Activated CD4-positive, CD25-positive, alpha-beta regulatory T cell treated with anti-CD3 and anti-CD28 coated beads, Interleukin-2, amount 50 U/mL, for 24 hours (primary cell): ENCODE results near the gene LMNA.
A peak's percentile ranks its signal among the peaks of the same experiment; 100 is the strongest.
"Not testable (repeated sequence)": the region's sequence is repeated elsewhere in the genome, so short reads cannot be mapped to it uniquely, and the experiment has no call there.

Source experiments
- ATAC-seq, 2 donors: fragments of 150-1000 bp; cut with Tn5 transposase; one replicate each; pipeline ENCODE4 v1.10.0; 2021; ENCODE audit warnings: mild to moderate bottlenecking in 1 of 2, moderate library complexity in 1 of 2

The LMNA gene

DNA sequence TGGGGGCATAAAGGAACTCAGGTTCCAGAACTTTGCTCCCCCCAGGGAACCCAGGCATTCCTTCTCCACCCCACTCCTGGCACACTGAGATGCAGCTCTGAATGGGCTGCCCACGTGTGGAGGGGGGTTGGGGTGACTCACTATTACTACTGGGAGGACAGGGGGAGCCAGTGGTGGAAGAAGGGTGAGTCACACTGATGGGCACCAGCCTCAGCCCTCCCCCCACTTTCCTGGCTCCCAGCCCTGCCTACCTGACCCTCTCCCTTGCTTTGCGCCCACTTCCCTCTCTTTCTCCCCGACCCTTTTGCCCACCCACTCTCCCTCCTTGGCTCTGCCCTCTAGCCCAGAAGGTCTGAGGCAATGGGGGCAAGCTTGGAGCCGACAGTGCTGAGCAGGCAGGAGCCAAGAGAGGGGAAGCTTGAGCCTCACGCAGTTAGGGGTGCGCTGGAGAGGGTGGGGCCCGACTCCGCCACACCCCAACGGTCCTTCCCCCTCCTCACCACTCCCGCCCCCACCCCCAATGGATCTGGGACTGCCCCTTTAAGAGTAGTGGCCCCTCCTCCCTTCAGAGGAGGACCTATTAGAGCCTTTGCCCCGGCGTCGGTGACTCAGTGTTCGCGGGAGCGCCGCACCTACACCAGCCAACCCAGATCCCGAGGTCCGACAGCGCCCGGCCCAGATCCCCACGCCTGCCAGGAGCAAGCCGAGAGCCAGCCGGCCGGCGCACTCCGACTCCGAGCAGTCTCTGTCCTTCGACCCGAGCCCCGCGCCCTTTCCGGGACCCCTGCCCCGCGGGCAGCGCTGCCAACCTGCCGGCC, at the start of gene LMNA:
Gene LMNA, plus strand, starts transcription at position 611 of the 818 bp plus-strand sequence. CDS start 208 bp downstream, outside the sequence.
- peak; percentile 86 to 89 for ATAC-seq

DNA sequence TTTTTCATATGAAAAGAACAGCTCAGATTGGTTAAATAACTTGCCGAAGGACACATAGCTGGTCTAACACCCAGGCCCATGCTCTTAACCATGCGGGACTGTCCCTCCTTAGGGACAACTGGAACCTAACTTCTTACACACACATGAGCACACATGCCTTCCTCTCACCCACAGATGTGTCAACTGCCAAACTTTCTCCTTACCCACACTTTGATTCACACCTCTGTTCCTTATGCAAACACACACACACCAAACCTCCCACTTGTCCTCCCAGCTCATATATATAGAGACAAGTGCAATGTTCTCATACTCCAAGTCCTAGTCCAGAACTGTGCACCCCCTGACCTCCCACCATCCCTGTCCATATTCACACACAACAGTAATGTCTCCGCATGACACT, 49.3 kb upstream of the LMNA start:
- no peak for ATAC-seq

DNA sequence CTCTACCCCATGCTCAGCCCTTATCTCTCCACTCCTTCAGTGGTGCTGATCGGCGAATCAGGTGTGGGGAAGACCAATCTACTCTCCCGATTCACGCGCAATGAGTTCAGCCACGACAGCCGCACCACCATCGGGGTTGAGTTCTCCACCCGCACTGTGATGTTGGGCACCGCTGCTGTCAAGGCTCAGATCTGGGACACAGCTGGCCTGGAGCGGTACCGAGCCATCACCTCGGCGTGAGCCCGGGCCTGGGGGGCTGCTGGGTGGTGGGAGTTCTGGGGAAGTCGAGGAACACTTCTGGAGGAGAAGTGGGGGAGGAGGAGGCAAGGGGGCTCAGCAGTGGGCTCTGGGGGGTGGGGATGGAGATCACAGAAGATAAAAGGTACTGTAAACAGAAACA, 48.6 kb upstream of the LMNA start:
- no peak for ATAC-seq

DNA sequence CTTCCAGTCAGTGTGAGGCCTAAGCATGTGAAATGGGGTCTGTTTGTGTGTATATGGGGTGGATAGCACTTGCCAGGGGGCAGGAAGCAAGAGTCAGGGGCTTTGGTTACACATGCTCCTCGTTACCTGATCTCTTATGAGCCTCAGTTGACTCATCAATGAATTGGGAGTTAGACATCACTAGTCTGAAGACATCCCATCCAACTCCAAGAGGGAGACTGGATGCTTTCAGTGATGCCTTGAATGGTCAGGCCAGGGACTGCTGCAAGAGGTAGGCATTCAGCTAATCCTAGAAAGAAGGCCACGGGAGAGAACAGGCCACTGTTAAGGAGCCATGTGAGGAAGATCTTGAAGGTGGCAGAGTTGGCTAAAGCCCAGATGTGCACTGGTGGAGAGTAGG, 47.2 kb upstream of the LMNA start:
- ATAC-seq: no peak

DNA sequence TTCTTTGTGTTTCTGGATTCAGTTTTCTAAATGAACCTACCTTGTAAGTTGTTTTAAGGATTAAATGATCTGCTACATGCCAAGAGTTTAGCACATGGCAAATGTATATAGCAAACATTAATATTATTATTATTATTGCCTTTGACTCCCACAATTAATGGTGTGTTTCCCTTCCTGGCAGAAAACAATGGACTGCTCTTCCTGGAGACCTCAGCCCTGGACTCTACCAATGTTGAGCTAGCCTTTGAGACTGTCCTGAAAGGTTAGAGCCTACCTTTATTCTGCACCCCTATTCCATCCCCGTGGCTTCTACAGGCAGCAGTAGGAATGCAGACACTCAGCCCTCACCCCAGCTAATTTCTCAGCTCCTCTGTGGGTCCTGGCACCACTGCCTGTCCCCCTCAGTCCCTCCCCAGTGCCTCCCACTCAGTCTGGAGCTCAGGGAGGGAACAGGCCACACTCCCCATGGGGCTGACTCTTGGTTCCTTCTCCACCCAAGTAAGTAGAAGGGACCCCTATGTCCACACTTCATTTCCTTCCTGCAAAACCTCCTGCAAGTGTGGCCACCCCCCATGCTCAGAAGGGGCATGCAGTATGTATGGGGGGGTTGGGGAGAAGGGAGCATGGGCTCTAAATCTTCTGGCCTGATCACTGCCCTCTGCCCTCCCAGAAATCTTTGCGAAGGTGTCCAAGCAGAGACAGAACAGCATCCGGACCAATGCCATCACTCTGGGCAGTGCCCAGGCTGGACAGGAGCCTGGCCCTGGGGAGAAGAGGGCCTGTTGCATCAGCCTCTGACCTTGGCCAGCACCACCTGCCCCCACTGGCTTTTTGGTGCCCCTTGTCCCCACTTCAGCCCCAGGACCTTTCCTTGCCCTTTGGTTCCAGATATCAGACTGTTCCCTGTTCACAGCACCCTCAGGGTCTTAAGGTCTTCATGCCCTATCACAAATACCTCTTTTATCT, 44.7 kb upstream of the LMNA start:
- ATAC-seq: no peak

DNA sequence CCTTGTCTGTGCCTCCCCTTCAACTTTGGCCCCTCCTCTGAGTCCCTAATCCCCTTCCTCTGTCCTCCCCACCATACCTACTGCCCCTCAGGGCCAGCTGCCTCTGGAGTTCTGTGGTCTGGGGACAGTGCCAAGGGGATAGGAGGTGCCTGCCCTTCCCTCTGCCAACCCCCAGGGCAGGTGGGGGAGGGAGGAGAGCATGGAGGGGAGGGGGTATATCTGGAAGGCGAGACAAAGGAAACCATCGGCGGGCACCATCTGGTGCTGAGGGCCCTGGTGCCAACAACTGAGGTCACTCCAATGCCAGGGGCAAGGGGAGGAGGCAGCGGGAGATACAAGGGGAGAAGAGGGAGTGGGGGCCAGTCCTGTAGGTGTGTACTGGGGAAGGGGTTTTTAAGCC, 44.0 kb upstream of the LMNA start:
- no peak for ATAC-seq

DNA sequence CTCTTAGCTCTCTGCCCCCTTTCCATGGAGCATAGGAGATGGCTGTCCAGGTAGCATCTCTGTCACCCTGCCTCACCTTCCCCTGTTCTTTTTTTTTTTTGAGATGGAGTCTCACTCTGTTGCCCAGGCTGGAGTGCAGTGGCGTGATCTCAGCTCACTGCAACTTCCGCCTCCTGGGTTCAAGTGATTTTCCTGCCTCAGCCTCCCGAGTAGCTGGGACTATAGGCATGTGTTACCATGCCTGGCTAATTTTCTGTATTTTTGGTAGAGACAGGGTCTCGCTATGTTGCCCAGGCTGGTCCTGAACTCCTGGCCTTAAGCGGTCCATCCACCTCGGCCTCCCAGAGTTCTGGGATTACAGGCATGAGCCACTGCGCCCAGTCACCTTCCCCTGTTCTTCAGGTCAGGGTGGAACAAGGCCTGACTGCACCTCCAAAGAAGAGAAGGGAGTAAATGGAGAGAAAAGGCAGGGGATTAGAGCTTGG, 43.1 kb upstream of the LMNA start:
- ATAC-seq: not testable (repeated sequence)

DNA sequence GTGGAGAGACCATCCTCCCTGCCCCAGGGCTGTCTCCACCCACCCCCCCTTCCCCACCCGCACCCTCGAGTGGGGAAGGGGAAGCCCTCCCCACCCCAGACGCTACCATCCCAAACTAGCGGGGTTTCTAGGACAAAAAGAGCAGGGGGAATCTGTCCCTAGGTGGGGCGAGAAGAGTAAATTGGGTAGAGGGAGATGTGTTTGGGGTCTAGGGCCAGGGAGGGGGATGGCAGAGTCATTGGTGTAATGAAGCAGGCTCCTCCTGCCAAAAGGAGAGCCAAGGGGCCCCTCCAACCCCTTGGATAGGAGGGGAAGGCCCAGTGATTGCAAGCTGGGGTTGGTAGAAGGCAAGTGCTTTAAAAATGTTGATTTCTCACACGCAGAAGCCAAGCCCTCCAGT, 42.3 kb upstream of the LMNA start:
- no peak for ATAC-seq

DNA sequence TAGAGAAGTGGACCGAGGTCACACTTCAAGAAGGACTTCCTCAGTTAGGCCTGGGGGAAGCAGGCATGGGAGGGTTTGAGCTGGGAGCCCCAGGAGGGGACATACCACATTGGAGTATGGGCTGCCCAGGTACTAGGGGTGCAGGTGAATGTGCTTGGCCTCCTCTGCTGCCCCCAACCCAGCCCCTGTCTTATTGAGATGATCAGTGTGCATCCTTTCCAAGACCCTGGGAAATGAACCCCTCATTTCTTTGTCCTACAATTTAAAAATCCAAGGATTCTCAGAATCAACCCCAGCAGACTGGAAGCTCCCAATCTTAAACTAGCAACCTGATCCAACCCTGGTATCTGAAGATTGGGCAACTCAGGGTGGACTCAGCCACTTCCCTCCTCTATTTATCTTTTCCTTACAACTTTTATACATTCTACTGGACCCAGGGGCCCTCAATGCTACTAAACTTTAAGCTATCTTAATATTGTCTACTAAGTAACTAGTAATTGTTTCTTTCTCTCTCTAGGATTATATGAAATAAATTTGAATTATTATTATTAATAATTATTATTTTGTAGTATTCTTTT, 41.3 kb upstream of the LMNA start:
- ATAC-seq: no peak

DNA sequence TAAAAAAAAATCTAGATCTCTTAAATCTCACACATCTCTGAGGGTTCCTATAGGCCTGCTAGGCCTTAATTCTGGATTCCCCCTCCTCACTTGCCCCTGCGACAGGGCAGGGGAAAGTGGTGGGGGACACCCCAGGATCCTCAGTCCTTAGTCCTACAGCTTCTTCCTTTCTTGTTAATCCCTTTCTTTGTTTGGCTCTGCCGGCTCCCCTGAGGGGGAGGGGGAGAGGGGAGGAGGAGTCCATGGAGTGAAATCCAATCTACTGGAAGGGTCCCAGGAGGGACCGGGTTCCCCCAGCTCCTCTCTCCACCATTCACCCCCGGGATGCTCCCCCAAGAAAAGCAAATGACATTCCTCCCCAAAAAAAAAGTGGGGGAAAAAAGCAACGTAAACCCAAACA, 40.8 kb upstream of the LMNA start:
- no peak for ATAC-seq

DNA sequence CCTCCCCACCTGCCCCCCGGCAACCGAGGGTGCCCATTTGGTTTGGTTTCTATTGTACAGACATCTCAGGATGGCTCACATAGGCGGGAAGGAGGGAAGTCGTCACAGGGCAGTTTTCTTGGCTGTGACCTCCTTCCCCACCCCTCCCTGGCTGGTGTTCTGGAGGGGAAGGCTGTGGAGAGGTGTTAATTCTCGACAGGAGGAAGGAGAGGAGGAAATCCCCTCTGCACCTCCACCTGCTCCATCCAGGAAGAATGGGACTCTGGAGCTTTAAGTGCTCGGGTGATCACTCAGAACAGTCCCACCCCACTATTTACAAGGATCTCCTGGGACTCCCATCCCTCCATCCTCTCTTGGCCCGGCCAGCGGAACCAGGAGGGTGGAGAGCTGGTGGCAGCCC, 39.9 kb upstream of the LMNA start:
- ATAC-seq: no peak

DNA sequence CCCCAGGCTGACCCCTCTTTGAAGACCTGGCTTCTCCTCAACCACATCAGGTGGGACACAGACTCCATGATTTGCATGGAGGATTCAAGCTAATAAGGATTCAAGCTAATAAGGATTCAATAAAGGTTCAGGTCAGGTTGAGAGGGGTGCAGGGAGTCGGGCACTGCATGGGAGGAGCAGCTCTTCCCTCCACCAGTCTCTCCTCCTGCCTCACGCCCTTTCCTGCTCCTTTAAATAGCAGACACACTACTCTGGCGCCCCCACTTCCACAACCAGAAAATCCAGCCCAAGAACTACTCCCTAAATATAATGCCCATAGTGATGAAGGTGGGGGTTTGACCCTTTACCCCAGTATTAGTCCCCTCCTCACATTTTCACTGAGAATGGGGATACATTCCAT, 39.3 kb upstream of the LMNA start:
- ATAC-seq: no peak

DNA sequence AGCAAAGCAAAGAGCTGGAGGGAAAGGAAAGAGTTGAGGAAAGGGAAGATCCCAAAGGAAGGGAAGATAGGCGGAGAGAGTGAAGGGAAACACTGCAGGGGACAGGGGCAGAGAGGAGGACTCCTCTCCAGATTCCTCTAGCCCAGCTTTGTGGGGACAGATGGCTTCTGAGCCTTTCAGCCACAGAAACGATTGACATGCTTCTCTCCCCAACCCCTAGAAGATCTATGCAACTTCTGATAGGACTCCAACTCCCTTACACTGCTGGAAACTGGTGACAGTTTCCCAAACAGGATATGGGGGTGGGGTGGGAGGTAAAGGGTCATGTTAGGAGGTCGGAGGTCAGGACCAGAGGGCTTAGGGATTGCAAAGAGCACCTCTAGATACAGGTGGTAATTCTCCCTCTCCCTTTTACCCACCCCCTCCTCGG, 38.7 kb upstream of the LMNA start:
- ATAC-seq: no peak

DNA sequence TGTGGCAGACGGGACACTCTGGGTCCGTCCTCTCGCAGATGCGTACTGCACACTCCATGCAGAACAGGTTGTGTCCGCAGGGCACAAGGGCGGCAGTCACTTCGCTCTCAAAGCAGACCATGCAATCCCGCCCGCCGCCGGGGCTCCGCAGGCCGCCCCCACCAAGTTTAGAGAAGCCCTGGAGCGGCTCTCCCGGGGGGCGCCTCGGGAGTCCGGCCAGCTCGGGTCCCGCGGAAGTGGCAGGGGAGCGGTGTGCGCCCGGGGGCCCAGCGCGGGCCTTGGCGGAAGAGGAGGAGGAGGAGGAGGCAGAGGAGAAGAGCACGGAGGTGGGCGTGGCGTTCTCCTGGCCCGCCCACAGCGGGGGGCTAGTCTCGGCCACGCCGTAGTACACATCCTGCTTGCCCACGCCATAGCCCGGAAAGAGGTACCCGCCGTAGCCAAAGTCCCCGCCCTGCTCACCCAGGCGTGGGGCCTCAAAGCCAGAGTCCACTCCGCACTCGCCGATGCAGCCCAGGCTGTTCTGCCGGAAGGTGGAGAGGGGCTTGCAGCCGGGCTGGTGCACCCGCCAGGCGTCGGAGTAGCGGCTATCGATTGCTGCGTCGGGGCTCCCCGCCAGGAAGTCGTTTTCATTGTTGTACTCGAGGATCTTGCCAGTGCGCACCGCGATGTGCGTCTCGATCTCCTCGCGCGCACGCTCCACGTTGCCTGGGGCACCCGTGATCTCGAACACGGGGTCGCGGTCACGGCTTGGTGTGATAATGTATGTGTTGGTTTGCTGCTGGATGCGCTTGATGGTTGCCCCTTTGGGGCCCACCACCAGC, 37.7 kb upstream of the LMNA start:
- no peak for ATAC-seq

DNA sequence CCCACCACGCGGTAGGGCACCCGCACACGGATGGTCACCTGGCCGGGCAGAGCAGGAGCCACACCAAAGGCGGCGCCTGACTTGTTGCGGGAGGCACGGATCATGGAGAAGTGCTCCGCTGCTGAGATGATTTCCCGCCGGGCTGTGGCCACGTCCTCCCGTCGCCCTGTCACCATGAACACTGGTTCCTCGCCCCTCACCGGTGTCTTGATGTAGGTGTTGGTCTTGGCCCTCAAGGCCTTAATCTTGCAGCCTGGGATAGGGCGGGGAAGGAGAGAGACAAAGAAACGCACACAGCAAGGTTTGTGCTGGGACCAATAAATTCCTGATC, 37.1 kb upstream of the LMNA start:
- ATAC-seq: no peak

DNA sequence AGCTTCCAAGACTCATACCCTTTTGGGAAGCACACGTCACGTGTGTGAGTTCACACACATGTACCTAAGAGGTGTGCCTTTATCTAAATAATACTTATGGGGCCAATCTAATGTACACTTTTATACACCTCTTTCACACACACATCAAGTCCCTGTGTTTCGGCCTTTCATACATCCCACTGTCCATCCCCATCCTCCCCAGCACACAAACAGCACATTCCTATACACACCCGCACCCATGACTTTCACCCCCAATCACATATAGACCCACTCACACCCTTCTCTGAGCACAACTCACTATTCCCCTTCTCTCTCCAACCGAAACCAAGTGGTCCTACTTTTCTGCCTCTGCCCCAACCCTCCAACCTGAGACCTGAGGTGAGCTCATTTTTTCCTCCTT, 35.8 kb upstream of the LMNA start:
- no peak for ATAC-seq

DNA sequence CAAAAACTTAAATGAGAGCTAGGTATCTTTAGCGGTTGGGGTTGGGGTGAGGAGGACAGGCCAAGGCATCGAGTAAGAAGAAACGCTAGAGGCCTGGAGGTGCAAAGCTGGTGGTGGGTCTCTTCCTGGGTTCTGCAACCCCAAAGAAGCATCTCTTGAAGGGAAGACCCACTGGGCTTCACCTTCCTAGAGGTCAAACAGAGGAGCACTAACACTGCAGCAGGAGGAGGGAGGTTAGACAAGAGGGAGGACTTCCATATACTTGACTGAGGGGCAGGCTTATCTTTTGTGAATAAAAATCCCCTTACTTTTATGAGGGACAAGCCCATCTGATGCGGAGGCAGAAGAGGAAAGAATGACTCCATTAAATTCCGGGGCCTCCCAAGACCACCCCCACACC, 34.7 kb upstream of the LMNA start:
- ATAC-seq: no peak

DNA sequence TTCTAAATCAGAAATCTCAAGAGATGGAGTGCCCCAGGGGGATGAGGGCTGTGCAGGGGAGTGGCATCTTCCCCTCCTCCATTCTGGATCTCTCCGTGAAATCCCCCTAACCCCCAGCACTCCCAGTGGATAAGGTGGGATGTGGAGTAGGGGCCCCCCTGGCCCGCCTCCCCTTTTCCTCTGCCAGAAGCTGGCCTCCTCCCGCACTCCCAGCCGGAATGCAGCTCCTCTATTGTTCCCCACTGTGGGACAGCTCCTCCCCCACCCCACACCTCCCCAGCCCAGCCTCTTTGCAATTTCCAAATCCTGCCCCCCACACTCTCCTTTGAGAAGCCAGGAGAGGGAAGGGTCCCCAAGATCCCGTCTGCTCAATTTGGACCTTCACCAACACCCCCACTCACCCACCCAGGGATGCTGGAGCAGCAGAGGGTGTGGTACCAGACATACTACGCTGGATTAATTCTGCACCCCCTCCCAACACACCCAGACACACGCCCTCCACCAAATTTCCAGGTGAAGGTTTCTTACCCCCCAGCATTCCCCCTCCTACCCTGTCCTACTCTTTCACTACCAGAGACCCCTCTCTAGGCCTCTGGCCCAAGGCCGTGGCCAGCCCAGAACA, 34.2 kb upstream of the LMNA start:
- ATAC-seq: no peak

DNA sequence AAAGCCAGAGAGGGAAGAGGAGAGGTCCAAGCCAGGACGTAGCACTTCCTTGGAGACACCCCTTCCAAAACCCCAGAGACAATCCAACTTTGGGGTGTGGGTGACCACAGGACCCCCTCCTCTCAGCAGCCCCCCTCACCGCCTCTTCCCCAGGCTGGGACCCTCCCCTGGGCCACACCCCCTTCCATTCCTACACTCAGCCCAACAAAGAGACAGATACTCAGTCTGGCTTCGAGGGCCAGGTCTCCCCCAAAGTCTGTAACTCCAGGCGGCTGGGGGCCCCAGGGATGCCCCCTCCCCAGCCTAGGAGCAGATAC, 33.7 kb upstream of the LMNA start:
- no peak for ATAC-seq

DNA sequence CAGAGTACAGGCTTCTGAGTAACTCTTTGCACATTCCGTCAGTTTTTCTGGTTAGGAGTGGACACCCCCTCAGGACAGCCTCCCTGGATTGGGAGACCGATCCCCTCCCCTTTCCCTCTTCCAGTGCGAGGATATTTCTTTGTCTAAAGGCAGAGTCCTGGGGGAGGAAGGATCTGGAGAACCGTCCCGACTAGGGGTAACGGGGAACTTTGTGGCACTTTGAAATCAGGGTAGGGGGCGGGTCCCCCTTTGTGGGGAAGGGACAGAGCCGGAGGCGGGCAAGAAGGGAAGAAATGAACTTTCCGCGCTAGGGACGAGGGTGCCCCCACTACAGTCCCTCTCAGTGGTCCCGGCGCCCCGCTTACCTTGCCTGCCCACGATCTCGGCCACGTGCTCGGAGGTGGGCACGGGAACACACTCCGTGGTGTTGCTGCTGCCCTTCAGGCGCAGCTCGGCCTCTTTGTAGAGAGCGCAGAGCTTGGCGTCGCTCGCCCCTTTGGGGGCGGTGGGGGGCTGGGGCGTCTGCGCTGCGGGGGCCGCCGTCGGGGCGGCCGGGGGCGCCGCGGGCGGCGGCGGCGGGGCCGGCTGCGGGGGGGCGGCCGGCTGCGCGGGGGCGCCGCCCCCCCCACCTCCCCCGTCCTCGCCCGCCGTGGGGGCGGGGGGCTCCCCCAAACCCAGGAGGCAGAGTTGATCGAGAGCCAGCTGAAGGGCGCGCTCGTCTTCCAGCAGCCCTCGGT, 33.2 kb upstream of the LMNA start:
- no peak for ATAC-seq

DNA sequence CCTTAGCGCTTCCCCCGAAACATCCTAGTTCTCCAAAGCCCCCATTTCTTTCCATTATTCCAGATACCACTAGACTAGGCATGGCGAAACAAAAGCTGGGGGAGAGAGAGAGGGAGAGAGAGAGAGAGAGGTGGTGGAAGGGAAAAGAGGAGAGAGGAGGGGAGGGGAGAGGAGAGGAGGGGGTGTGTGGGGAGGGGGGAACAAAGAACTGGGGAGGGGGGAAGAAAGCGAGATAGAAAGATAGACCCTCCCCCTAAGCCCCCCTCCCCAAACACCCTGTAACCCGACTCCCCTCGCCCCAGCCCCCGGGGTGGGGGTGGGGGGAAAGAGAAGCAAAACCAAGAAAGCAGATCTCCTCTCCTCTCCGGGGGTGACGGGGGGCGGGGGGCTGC, 32.6 kb upstream of the LMNA start:
- ATAC-seq: no peak
